NCI-H82 (cell line): ENCODE measurements around the gene SLC29A1.
"Not testable (repeated sequence)": the region's sequence is repeated elsewhere in the genome, so short reads cannot be mapped to it uniquely, and the experiment has no call there.

Experiments used
- DNase-seq: peaks from one replicate; lab custom pipeline; 2025; lab: John Stamatoyannopoulos, UW

Gene SLC29A1

GRCh38 chr6:44194326-44194725 is 29.1 kb upstream of the SLC29A1 start:
- no peak for DNase-seq

GRCh38 chr6:44196351-44196750 is 27.0 kb upstream of the SLC29A1 start:
- not testable (repeated sequence) for DNase-seq

GRCh38 chr6:44198684-44199083 is 24.7 kb upstream of the SLC29A1 start:
- no peak for DNase-seq

GRCh38 chr6:44199883-44200282 is 23.5 kb upstream of the SLC29A1 start:
- no peak for DNase-seq

- DNase-seq: no peak
These were observed 22.2 kb upstream of the SLC29A1 start for GRCh38 chr6:44201200-44201599.

- DNase-seq: no peak
These were observed 21.6 kb upstream of the SLC29A1 start for GRCh38 chr6:44201638-44202303.

GRCh38 chr6:44202332-44202971 is 20.9 kb upstream of the SLC29A1 start:
- DNase-seq: no peak

- no peak for DNase-seq
These were observed 20.2 kb upstream of the SLC29A1 start for GRCh38 chr6:44202972-44203750.

GRCh38 chr6:44203955-44204354 is 19.4 kb upstream of the SLC29A1 start:
- DNase-seq: no peak

- DNase-seq: no peak
These were observed 15.4 kb upstream of the SLC29A1 start for GRCh38 chr6:44207966-44208365.

GRCh38 chr6:44211284-44211683 is 12.1 kb upstream of the SLC29A1 start:
- DNase-seq: no peak

- no peak for DNase-seq
These were observed 9.1 kb upstream of the SLC29A1 start for GRCh38 chr6:44214307-44214706.

GRCh38 chr6:44216677-44217331 is 6.6 kb upstream of the SLC29A1 start, which contains the start of gene MYMX:
MYMX (plus strand) TSS chr6:44216926; CDS start chr6:44217472, 546 bp downstream.
- peak; percentile 72 for DNase-seq

GRCh38 chr6:44217332-44218143 is 5.9 kb upstream of the SLC29A1 start:
- DNase-seq: no peak

- DNase-seq: peak; percentile 98
These were observed 4.2 kb upstream of the SLC29A1 start for GRCh38 chr6:44219053-44219814.

GRCh38 chr6:44219815-44220784 is 3.3 kb upstream of the SLC29A1 start:
- peak; percentile 88 for DNase-seq

GRCh38 chr6:44220913-44221290 is 2.5 kb upstream of the SLC29A1 start:
- no peak for DNase-seq

- peak; percentile 89 for DNase-seq
These were observed 2.0 kb upstream of the SLC29A1 start for GRCh38 chr6:44221291-44221960.

- no peak for DNase-seq
These were observed 1.4 kb upstream of the SLC29A1 start for GRCh38 chr6:44221961-44222335.
